GM19351 (cell line): Measurements from ENCODE around the gene PRSS50.

Source experiments
- ATAC-seq: cut with Tn5 transposase; IDR thresholded peaks from one replicate; pipeline ENCODE4 v1.9.1; 2021; ENCODE audit warnings: mild to moderate bottlenecking, moderate library complexity; ENCODE audit not compliant: unreplicated experiment

The PRSS50 gene

DNA sequence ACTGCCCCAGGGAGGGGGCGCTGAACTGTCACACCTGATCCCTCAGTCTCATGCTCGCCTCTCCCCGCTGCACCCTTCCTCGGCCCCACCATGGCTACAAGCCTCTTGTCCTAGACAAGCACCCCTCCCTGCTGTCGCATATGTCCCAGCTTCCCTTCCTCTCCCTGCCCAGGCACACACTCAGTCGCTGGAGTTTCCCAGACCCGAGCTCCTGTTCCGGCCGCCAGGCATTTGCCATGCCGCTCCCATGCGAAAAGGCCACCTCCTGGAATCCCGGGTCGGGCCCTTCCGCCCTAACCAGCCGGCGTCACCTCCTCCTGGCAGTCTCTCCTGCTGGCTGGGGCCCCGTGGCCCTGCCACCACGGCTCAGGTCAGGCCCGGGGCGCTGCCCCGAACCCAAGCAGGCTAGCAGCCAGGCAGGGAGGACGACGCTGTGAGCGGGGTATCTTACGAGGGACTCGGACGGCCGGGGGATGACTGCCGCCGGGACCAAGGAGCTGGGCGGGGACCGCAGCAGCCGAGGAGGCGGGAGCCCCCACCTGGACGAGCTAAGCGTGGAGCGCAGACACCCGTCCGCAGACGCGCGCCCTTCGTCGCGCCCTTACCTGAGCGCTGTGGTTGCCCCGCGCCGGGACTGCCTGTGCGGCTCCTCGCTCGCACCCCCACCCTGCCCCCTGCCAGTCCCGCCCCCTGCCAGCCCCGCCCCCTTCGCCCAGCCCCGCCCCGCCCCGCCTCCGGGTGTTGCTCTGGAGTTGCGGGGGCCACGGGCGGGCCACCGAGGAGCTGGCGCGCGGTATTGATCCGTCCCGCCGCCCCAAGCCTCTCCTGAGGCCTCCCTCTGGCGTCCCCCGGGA lies 24.4 kb downstream of the PRSS50 start, which contains the start of gene ALS2CL:
Gene ALS2CL (minus strand): TSS at position 642 of the 854 bp plus-strand sequence. CDS start 4,239 bp downstream, outside the sequence.
- no peak for ATAC-seq

DNA sequence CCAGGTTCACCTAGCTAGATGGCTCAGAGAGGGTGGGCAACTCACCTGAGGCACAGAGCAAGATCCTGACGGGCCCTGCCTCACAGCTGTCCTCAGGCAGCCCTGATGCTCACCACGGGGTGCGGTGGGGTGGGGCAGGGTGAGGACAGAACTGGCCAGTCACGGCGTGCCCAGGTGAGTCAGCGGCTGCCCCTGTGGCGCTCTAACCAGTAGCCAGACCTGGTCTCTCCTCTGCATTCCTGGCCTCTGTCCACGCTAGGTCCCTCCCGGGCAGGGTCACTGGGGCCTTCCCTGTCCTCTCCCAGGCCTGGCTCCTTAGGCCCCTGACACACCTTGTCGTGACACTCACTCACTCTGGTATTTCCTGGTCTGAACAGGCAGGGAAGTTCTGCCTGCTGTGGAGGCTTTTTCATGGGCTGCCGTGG lies 25.1 kb downstream of the PRSS50 start:
- ATAC-seq: no peak

DNA sequence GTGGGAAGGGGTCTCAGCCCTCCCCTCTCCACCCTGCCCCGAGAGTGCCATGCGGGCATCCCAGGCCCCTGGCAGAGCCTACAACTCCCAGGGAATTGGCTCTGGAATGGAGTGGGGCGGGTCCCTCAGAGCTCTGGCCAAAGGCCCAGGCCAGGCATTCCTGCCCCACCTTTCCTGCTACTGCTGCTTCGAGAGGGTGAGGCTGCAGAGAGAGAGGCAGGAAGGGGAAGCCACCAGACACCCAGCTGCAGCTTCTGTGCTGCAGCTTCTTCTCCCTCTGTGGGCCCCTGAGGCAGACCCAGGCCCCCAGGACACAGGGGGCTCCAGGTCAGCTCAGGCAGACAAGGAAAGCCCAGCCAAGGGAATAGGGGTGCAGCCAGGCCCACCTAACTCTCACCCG lies 26.9 kb downstream of the PRSS50 start:
- ATAC-seq: no peak

DNA sequence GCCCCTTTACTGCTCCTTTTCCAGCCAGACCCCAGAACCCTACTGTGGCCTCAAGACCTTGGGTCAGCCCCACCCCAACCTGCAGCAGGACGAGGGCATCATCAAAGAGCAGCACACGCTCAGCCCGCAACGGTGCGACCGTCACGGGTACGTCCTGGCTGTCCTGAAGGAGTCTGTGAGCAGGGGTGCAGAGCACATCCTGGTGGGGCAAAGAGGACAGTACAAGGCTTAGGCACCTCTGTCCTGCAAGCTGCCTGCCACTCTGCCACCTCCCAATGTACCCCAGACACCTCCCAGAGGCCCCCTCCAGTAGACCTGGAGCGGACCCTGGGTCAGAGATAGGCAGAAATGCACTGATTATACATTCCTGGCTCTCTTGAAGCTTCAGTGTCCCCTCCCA lies 32.2 kb downstream of the PRSS50 start:
- ATAC-seq: no peak

DNA sequence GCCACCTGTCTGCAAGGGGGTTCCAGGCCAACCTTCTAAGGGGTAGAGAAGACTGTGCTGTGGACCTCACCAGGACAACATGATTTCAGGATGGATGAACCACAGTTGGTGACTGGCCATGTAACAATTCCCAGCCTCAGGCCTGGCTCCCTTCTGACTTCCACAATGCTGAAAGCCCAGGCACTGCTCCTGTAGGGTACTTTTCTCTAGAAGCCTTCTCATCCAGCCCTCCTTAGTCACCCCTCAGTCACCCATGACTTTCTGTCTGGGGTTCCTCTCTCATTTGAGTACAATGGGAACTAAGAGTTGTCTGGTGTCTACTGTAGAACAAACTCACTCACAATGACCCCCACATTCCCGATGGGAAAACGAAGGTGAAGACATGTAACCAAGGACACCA lies 32.8 kb downstream of the PRSS50 start:
- ATAC-seq: no peak

DNA sequence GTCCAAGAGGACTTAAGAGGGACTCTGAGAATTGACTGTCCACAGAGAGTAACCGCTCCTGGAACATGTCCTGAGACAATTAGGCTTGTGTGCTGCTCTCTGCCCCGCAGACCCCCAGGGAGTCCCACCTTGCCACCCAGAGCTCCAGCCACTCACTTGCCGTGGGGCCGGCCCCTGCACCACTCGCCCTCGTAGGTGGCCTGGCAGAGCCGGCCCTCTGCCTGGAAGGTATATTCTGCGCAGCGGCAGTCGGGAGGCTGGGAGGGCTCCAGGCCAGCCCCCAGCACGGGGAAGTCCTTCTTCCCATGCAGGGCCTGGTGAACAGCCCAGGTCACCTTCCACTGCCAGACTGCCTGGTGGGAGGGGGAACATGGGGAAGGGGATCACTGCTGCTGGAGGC lies 34.7 kb downstream of the PRSS50 start:
- ATAC-seq: no peak

DNA sequence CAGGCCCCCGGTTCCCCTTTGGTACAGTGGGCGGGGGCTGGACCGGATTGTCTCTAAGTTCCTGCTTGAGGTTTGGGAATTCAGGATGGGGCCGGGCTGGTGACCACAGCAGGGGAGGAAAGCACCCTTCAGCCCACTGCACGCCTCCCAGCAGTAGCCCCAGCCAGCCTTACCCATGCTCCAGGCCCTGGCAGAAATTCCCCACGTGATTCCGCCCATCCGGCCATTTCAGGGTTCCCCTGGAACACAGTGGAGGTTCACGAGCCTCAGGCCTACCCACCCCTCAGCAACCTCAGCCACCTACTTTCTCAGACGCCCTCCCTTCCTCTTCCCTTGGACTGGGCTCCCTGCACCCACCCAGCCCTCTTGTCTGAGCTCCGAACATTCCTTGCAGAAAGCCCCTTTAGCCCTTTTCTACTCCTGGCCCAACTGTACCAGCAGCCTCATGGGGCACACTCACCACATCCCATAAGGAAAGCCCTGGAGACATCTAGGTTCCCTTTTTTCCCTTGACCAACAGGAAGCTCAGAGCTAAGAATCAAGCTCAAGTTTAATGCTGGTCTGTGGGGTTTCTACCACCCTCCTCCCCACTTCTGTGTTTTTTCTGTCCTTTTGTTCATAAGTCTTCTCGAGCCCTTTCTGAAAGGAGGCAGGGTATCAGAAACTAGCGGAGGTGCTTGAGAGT lies 35.7 kb downstream of the PRSS50 start:
- ATAC-seq: no peak

DNA sequence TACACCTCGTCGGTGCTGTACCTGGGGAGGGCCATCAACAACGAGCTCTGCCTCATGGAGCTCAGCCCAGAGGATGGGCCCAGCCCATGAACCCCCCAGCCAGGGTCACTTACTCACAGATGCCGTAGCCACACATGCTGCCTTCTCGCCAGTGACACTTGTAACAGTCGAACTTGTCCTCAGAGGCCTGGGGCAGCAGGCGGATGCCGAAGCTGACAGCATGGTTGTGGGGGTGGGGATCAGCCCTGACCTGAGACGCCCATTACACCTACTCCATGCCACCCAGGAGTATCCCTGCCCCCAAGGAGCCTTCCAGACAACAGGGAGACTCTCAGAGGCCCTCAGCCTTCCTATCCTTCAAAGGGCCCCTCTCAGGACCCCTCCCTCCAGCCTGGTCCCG lies 36.3 kb downstream of the PRSS50 start:
- no peak for ATAC-seq

DNA sequence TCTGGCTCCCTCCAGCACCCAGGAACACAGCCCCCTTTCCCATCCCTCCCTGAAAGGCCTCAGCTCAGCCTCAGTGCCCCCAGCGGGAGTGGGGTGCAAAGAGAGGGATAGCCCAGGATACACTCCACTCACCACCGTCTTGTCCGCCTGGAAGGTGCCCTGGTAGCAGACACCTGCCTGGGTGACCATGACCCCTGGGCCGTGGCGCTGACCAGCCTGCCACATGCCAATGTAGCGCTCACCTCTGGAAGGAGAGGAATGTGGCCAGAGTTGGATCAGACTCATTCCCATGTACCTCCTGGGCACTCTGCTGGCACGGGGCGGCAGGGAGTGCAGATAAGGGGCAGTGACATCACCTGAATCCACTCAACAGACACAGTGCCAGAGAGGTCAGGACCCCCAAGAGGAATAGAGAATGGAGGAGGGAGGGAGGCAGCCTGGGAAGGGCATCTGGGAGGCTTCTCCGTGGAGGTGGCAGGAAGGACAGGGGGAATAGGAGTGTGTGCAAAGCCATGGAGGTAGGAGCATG lies 37.3 kb downstream of the PRSS50 start:
- ATAC-seq: no peak

DNA sequence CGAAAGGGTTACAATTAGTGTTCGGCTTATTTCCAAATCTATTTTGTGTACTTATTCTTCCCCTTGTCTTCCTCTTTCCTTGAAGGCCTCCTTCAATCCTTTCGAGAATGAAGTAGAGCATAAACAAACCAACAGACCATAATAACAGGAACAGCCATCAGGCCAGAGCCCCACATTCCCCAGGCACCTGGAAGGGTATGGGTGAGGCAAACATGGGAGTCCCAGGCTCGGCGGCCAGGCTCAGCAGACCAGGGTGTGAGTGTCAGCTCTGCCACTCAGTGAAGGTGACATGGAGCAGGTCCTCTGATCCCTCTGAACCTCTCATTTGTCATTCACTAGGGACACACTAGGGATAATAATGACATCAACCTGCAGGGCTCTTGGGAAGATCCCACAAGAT lies 38.0 kb downstream of the PRSS50 start:
- no peak for ATAC-seq

DNA sequence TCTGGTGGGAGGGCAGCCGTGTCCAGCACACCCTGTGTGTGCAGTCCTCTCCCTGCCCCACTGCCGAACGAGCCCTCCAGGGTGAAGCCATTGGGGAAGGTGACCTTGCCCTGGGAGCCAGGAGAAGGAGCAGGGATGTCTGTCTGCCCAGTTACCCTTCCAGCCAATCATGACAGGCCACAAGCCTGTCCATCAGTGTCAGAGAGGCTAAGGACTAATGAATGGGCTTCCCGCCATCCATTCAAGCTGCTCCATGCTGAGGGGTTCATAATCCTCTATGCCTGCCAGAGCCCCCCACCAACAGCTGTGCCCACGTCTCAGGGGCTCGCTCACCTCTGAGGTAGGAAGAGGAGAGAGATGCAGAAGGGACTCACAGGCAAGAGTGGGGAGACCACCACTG lies 39.4 kb downstream of the PRSS50 start:
- no peak for ATAC-seq

DNA sequence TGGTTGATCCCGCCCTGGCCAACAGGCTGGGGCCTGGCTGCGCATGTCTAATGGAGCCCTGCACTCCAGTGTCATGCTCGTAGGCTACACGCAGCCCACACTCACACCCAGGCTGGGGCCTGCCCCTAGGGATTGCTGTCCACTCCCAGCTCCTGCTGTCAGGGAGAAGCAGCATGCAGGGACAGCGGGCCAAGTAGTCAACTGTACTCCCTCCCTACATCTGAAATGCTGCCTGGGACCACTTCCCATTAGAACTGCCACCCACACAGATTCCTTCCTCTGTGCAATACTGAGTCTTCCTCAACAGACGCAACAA lies 40.3 kb downstream of the PRSS50 start:
- ATAC-seq: no peak

DNA sequence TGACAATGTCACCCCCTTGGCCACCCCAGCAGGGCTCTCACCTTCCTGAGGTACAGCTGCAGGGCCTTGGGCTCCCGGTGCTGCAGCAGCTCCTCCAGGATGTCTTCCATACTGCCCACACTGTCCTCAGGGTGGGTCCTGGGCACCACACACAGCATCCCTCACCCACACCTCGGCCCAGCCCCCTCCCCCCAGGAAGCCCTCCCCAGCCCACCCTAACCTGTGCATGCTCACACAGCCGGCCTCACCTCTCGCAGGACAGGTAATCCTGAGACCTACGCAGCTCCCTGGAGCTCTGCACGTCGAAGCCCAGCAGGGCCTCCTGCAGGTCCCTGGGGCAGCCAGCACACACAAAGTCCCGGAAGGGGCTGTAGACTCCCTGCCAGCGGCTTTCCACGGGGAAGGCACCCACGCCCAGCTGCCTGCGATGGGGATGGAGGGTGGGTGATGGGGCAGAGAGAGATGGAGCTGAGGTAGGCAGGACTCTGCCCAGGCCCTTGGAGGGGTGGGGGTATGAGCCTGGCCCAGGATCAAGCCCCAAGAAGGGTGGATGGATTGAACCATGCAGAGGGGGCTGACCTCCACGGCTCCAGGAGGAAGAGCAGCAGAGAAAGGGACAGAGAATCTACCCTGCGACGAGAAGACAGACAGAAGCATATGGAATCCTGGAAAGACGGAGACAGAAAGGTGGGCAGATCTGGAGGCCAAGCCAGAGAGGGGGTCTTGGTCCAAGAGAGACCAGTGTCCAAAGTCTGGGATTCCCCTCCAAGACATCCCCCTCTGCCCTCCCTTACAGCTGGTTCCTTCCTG lies 40.9 kb downstream of the PRSS50 start:
- no peak for ATAC-seq

DNA sequence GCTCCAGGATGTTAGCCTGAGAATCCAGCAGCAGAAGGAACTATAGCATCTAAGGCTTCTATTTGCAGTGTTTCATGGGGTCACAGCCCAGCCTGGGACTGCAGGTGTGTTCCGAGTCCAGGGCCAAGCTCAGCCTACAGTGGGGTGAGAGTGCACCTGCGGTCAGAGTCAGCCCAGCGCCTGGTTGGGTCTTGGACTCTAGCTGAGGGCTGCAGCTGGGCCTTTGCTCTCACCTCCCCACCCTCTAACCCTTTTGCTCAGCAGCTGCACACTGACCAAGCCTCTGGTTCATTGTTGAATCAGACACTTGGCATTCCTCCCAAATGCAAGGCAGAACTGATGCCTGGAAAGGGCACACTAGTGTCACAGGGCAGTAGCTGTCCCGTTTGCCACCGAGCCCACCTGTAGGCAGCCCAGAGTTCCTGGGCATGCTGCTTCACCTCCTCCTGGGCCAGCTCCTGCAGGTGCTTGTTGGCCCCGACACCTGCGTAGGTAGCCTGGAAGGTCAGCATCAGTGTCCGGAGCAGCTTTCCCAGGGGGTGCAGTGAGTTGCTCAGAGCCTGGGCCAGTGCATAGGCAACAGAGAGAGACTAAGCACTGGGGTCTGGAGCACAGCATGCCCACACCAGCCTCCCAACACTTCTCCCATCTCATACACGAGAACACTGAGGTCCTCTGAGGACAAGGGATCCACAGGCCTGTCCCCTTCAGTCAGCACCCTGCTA lies 41.7 kb downstream of the PRSS50 start:
- ATAC-seq: no peak

DNA sequence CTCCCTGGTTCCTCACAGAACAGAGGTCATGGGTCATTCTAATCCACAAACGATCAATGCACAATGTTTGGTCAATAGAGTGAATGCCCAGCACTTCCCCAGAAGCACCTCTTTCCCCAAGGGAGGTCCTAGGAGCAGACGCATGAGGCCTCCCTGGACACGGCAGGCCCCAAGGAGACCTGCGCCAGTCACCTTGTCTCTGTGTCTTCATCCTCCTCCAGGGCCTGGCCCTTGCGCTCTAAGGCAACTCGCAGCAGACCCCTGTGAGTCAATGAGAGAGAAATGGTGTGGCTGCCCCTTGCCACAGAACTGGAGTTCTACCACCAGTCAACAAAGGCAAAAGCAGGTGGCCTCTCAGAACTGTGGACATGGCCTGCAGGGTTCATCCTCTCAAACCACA lies 42.2 kb downstream of the PRSS50 start:
- ATAC-seq: no peak

DNA sequence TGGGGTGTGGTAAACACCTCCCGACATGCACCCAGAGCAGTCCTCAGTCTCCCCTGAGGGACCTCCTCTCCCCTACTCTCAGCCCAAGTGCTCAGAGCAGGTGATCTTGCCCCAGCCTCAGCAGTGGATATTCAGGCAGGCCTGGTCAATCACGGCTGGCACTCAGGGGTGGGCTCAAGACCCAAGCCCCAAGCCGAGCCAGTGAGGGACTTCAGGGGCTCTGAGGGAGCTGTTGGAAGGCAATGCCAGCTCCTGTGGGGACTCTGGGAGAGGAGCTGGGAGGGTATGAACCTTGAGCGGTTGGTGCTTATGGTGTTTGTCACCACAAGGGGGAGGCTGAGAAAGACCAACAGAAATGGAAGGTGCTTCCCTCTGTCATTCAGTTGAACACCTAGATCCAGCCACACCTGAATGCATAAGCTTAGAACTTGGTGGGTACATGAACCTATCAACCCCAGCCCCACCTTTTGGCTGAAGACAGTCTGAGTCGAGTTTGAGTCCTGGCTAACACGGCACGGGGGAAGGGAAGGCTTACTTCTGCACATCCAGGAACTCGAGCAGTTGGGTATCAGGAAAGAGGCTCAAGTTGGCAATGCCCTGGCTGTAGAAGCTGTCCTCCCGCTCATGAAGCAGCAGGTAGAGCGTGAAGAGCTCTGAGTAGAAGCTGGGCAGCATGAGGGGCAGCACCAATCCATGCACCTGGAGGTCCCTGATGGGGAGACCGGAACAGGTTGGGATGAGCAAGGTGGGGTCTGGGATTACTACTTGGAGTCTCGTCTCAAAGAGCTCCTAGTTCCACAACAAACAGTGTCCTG lies 43.4 kb downstream of the PRSS50 start:
- ATAC-seq: no peak

DNA sequence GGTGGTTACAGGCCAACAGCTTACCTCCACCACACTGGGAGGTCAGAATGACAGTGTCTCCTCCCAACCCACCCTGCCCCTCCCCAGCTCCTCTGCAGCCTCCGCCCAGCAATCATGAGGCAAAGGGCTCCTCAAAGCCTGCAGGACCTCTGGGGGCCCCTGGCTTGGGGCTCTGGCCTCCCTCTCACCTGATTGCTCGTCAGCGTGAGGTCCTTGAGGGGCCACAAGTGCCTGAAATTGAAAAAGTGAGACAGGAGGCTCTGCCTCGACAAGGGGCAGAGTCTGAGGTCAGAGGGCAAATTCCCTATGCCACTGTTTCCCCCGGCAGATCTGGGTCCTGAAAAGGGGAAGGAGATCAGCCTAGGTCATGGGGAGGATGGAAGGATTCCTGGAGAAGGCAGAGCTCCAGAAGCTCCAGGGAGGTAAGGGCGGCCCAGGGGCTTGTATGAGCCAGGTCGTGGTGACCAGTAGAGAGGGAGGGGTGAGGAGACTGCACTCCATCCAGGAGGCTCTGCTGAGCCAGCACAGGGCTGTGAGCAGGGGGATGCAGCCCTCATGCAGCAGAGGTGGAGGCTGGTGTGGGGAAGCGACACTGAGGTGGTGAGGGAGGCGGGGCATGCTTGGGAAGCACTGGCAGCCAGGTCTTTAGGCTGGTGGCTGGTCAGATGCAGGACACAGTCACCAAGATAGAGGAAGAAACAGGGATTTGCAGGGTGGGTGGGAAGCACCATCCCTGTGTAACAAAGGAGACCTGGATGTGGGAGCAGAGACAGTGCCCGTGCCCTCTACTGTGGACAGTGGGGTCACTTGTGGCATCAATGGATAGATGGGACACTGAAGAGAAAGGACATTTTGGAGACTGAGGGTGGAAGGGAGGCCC lies 44.3 kb downstream of the PRSS50 start:
- ATAC-seq: no peak

DNA sequence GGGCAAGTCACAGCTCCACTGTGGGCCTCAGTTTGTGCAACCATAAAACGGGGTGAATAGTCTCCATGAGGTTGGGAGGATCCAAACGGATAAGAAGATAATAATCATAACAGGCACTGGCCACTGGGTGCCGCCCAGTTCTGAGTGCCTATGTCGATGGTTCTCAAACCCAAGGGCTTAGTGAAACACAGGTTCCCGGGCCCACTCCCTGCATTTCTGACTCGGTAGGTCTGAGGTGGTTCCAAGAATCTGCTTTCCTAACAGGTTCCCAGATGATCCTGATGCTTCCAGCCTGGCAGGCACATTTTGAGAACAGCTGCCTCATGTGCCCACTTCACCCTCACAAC lies 45.3 kb downstream of the PRSS50 start:
- no peak for ATAC-seq
